NCI-H2029 treated with DMSO at 0.1 percent for 48 hours (cell line): ENCODE measurements around the gene LOXL1.

ENCODE experiments used
- DNase-seq: peaks from one replicate; lab custom pipeline; 2025; lab: John Stamatoyannopoulos, UW

LOXL1 gene

GRCh38 chr15:73899197-73900094 is 26.8 kb upstream of the LOXL1 start:
- no peak for DNase-seq

- no peak for DNase-seq
These were observed 26.1 kb upstream of the LOXL1 start for GRCh38 chr15:73900095-73900712.

DNA sequence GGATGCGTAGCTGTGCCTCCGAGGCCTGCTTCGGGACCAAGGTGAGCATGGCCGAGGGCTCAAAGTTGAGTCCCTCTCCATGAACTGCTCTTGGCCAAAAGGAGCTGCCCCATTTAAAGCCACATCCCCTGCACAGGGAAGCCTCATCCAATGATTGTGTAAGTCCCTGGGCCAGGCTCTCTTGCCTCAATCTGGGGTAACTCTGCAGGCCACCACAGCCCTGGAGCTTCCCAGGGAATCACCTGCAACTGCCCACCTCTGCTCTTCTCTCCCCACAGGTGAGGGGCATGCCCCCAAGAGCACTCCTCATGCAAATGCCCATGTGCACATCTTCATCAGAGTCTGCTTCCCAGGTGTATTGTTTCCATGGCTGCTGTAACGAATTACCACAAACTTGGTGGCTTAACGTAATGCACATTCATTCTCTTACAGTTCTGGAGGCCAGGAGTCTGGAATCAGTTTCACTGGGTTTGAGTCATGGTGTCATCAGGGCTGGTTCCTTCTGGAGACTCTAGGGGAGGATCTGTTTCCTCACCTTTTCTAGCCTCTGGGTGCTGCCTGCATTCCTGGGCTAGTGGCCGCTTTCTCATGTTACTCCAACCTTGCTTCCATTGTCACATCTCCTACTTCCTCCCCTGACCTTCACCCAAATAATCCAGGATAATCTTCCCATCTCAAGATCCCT is 25.0 kb upstream of the LOXL1 start:
- no peak for DNase-seq

DNA sequence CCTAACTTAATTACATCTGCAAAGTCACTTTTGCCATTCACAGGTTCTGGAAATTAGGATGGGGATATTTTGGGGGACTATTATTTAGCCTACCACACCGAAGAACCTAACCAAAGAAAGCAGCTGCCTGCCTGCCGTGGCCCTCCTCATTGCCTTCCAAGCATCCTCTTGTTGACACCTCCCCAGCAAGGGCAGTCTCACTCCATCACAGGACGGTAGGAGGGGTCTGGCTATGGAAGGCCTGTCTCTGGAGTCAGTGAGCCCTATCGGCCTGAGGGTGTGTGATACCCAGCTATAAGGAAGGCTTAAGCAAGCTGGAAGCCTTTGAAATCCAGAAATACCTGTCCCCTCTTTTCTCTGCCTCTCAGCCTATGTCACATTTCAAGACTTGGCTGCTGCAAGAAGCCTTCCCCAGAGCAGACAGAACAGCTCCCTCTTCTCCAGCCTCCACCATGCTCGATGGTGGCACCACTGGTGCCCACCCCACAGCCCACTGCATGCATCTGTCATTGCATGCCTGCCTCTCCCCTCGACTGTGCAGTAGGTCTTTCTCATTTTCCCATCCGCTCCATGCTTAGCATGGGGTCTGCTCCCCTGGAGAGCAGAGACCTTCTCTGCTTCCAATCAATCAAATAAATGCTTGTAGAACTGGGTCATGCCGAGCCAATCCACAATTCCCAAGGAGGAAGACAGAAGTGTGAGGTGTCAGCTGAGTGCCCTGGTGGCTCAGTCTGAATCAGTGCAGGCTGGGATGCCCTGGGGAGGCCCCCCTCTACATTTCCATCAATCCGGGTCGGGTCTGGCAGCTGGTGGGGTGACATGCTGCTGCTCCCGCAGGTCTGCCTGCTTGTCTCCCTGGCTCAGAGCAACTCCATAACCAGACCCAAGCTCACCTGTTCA is 23.9 kb upstream of the LOXL1 start:
- DNase-seq: no peak

DNA sequence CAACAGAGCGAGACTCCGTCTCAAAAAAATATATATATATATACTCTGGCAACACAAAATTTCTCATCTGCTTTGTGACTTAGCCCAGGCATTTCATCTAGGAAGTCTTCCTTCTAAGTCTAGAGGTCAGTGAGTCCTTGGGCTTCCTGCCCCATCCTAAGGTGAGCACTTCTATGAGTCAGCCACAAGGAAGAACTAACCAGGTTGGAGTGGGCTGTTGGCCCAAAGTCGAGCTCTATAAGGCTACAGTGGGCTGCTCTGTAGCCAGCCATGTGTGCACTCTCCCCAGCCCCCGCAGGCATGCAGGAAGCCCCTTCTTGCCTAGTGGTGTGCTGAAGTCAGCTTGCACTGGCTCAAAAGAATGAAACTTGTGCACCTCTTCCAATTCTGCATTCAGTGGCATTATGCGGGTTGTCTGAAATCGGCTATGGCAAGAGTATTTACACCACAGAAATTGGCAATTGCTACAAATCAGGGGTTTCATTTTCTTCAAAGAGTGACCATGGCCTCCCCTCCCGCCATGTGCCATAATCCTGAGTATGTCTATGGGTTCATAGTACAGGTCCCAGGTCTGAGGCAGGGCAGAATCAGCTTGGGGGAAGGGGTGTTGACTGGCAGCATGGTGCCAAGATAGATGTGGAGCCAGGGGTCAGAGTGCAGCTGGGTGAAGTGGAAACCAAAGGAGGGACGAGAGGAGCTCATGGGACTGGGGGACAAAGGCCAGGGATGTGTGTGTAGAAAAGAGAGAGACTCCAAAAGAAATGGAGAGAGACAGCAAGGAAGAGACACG is 22.0 kb upstream of the LOXL1 start:
- DNase-seq: no peak

DNA sequence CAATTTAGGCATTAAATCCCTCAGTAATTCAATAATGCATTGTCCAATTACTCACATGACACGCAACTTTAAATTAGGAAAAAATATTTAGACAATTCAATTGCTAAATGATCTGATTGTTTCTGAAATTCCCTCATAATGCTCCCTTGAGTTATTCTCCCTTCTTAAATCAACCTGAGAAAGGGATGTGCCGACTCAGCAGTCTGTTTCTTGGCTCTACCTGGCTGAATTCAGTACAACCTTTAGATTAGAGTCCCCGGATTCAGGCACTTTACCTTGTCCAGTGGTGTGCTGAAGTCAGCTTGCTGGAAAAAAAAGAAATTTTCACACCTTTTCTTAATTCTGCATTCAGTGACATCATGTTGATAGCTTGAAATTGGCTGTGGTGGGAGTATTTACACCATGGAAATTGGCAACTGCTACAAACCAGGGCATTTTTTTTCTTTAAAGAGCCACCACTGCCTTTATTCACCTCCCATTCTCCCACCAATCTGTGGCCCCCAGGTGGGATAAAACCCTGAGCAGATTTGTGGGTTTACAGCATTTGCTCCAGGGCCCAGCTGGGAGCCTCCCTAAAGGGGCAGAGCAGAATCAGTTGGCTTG is 20.9 kb upstream of the LOXL1 start:
- no peak for DNase-seq

- DNase-seq: no peak
These were observed 19.8 kb upstream of the LOXL1 start for GRCh38 chr15:73906346-73907034.

- DNase-seq: no peak
These were observed 19.2 kb upstream of the LOXL1 start for GRCh38 chr15:73907035-73907408.

DNA sequence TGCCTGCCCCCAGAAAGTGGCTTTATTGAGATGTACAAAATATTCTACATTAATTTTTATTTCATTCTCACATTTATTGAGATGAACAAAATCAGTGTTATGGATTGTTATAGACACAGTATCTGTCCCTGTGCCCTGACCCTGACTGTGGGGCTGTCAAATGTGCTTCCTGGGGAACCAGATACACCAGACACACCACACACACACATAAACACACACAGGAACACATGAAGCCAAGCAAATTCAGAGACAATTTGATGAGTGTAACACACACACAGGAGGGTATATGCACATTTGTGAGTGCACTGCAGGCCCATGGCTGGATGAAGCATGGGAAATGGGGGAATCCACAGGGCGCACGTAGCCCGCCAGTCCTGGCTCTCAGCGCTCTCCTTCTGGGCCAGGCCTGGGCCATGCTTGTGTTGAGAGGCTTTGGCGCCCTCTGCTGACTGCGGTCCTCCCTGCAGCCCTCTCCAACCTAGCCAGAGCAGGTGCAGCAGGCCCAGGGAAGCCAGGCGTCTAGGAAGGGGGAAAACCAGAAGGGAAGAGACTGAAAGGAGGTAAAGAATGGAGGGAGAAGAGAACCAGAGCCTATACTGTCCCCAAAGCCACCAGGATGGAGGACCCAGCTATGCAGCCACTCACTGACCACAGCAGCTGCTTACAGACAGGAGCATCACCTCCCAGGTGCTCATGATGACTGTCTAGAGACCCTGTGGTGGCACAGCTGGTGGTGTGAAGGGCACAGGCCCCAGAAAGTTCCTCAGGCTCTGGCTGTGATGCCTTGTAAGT is 18.0 kb upstream of the LOXL1 start:
- DNase-seq: no peak

DNA sequence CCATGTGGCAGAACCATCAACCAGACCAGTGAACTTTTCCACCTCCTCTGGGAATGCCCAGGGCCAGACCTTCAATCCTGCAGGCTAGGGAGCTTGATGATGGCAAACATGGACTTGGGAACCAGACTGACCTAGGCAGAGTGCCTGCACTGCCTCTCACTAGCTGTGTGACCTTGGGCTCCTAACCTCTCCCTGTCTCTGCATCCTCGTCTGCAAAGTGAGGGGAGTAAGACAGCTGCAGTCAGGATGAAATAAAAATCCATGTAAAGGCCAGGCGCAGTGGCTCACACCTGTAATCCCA is 17.5 kb upstream of the LOXL1 start:
- DNase-seq: no peak

- DNase-seq: no peak
These were observed 16.6 kb upstream of the LOXL1 start for GRCh38 chr15:73909651-73910050.

DNA sequence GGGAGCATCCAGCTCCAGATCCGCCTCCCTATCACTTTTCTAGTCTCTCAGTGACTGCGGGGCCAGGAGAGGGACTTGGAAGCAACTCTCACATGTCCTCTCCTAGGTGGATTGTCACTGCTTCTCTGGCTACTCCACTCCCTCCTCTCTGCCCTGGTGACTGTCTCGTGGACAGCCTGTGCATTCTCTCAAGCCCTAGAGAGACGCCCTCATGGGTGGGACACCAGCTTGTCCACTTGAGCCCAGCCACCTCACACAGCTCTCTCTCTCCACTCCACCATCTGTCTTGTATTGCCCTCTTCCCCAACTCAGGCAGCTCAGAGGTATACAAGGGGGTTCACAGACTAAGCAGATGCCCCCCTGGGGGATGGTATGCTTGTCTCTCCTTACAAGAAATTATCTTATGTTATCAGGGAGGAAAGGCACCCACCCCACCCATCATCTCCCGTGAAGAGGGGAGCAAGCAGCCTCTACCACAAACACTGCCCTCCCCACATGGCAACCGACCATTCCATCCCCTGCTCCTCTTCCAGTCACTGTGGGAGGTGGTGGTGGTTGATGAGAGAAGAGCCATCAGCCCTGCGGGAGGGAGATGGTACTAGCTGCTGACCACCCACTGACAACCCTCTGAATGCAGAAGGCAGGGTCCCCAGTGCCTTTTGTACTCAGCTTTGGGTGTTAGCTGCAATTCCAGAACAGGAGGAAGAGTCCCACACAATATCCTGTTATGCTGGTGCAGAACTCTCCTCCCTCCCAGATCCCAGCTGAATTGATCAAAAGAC is 15.5 kb upstream of the LOXL1 start:
- DNase-seq: no peak

DNA sequence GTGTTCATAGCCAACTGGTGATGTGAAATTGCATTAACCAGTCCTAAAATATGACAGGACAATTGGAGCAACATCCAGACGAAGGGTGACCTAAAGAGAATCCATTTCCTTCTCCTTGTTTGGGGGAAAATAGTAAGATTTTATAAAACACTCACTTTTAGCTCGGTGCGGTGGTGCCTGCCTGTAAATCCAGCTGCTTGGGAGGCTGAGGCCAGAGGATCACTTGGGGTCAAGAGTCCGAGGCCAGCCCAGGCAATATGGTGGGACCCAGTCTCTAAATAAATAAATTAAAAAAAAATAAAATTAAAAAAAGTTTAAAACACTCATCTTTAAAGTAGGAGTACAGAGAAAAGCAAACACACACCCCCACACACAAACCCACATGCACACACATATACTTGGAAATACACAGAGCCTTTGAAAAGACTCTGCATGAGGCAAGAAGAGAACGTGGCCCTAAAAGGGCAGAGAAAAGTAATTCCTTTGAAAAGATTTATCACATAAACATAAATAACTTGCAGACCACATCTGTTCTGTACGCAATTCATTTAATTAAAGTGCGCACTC is 14.1 kb upstream of the LOXL1 start:
- no peak for DNase-seq

- DNase-seq: no peak
These were observed 12.1 kb upstream of the LOXL1 start for GRCh38 chr15:73914145-73914544.

- no peak for DNase-seq
These were observed 11.2 kb upstream of the LOXL1 start for GRCh38 chr15:73915082-73915481.

DNA sequence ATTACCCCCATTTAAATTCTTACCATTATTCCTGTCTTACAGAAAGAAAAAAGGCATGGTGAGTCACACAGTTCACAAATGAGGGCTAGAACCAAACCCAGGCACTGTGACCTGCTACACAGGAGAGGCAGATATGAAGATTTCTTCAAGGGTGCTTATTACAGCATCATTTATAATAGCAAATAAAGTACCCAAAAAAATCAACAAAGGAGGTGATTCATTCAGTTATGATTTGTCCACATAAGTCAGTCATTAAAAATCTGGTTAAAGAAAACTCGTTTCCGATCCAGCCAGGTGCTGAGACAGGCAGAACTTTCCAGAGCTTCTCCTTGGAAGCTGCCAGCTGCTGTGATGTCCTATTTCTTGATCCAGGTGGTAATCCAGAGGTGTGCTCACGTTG is 7.5 kb upstream of the LOXL1 start:
- DNase-seq: no peak

DNA sequence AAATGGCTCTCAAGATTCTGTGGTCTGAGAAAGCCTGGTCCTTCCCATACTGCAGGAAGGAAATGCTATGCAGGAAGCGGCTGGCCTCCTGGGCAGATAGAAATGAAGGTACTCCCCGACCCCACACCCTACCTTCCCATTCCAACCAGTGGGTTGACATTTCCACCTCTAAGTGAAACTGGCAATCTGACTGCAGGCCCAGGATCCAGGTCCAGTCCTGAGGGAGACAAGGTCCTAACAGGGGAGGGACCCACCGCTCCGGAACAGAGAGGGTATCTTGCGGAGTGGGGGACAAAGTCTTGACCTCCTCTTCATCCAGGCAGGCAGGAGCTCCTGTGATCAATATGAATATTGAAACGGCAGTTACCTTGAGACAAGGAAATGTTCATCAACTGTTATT is 6.6 kb upstream of the LOXL1 start:
- DNase-seq: no peak

DNA sequence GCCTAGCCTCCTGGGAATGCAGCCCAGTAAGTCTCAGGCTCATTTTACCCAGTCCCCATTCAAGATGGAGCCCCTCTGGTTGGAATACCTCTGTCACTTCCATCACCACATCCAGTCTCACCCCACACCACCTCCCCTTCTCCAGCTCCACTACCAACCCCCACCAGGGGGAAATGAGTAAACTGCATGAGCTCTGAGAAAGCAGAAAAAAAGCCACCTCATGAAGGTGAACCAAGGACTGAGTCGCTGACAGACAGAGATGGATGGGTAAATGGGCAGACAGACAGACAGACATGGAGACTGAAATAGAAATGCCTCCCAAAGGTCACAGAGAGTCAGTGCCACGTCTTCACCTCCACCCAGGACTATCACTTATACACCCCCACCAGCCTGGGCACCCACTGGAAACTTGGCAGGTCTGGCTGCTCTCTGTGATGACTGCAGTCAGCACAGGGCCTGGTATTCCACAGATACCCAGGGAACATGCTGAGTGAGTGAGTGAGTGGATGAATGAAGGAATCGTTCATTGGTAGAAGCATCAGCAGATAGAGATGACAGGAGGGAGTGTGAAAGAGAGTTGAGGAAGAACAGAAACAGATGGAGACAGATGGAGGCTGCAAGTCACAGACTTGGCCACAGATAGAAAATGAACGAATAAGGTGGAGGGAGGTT is 4.9 kb upstream of the LOXL1 start:
- DNase-seq: no peak
